HepG2 (cell line): ENCODE measurements around the gene FAM118B.

ENCODE experiments used
- AHR ChIP-seq: IDR thresholded peaks from 2 replicates; pipeline ENCODE4 v1.6.1; 2018; ENCODE audit warnings: missing genetic modification reagents, missing compliant biosample characterization
- TBP ChIP-seq: sonication (generic); formaldehyde crosslinking; IDR thresholded peaks from 2 replicates; pipeline ENCODE4 v1.5.0; 2020; ENCODE audit warnings: missing genetic modification reagents
- ZNF224 ChIP-seq: sonication (generic); formaldehyde crosslinking; IDR thresholded peaks from 2 replicates; pipeline ENCODE4 v1.5.0; 2020; ENCODE audit warnings: mild to moderate bottlenecking, missing genetic modification reagents
- TF ChIP-seq, protein P1 (sequence below): sonication (generic); formaldehyde crosslinking; IDR thresholded peaks from 2 replicates; pipeline ENCODE4 v1.4.0; 2020; ENCODE audit warnings: missing genetic modification reagents

DNA sequence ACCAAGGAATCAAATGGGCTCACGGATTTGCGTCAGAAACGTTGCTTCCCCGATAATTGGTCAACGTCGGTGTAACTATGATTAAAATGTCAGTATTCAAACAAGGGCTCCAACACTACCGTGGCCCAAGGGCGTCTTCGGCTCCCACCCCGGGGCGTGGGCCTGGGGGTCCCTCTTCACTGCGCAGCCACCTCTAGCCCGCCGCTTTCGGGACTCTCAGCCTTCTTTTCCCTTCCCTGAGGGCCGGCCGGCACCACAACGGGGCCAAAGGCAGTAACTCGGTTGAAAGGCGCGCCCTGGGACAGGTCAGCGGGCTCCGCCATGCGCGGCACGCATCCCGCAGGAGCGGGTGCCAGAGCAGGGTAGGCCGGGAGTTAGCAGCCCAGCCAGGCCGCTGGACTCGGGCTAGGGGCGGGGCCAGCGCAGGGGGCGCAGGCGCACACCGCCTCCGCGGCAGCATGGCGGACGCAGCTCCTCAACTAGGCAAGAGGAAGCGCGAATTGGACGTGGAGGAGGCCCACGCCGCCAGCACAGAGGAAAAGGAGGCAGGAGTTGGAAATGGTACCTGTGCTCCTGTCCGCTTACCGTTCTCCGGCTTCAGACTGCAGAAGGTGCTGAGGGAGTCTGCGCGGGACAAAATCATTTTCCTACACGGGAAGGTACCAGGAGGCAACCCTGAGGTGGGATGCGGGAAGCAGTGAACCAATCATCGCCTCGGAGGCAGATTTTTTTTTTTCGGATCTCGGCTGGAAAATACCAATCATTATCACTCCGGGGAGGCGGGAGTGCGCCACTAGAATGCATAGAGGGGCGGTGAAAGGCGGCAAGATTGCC is 92.3 kb downstream of the FAM118B start, which contains the start of gene DCPS:
- TF ChIP-seq, protein P1, sequence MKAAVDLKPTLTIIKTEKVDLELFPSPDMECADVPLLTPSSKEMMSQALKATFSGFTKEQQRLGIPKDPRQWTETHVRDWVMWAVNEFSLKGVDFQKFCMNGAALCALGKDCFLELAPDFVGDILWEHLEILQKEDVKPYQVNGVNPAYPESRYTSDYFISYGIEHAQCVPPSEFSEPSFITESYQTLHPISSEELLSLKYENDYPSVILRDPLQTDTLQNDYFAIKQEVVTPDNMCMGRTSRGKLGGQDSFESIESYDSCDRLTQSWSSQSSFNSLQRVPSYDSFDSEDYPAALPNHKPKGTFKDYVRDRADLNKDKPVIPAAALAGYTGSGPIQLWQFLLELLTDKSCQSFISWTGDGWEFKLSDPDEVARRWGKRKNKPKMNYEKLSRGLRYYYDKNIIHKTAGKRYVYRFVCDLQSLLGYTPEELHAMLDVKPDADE (CRISPR knock-in tag) = no peak
- TF ChIP-seq TBP (CRISPR knock-in tag) = no peak
- TF ChIP-seq AHR (CRISPR knock-in tag) = peak; percentile 98; the same call in 1 of the 2 replicates
- TF ChIP-seq ZNF224 (CRISPR knock-in tag) = no peak
